ENCODE results near the gene DNMT3L.

DNA sequence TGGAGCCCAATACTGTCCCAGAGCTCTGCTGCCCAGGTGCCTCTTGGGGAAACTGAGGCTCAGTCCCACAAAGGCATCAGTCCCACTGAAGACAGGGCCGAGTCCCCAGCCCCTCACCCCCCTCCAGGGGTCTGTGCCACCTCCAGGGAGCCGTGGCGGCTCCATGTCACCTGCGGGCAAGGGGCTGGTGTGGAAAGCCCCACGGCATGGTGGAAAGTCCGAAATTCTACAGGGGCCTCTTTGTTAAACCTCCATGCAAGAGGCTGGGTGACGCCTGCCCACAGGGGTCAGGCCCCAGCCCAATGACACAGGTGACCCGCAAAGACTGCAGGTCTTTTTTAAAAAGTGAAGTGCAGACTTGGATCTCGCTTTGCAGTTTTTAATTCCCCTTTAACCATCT lies 20.7 kb upstream of the DNMT3L start:
- TF ChIP-seq, protein P1, sequence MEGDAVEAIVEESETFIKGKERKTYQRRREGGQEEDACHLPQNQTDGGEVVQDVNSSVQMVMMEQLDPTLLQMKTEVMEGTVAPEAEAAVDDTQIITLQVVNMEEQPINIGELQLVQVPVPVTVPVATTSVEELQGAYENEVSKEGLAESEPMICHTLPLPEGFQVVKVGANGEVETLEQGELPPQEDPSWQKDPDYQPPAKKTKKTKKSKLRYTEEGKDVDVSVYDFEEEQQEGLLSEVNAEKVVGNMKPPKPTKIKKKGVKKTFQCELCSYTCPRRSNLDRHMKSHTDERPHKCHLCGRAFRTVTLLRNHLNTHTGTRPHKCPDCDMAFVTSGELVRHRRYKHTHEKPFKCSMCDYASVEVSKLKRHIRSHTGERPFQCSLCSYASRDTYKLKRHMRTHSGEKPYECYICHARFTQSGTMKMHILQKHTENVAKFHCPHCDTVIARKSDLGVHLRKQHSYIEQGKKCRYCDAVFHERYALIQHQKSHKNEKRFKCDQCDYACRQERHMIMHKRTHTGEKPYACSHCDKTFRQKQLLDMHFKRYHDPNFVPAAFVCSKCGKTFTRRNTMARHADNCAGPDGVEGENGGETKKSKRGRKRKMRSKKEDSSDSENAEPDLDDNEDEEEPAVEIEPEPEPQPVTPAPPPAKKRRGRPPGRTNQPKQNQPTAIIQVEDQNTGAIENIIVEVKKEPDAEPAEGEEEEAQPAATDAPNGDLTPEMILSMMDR (IDR thresholded peaks at IDR 0.05): no peak
- TF ChIP-seq POLR2AphosphoS5 (IDR thresholded peaks at IDR 0.05) (no peak), POLR2A (IDR thresholded peaks at IDR 0.05; ENCODE audit: low read depth) (no peak)
